ENCODE results near the gene LRCH1. TPM values are rescaled to one million over a fixed set of nuclear protein-coding genes. Genes with fewer than 3 reads are reported as not detected.

LRCH1 gene
- total RNA-seq, 1 donor: 6.9 TPM

- Histone ChIP-seq H3K27ac (ENCODE audit: low read depth, low read length) (no peak overlapping the region), H3K36me3 (ENCODE audit: insufficient read depth, low read length) (peaks cover 56% of the 10 kb centered on the region), H4K20me1 (ENCODE audit: insufficient read depth, low read length) (peaks cover 2% of the 10 kb centered on the region), H3K4me2 (ENCODE audit: insufficient read depth, low read length) (no peak overlapping the region), H3K4me3 (ENCODE audit: insufficient read depth, low read length) (no peak overlapping the region), H3K4me1 (ENCODE audit: insufficient read depth, low read length) (peaks cover 11% of the 10 kb centered on the region), H3K9me3 (ENCODE audit: low read depth, low read length) (no peaks in the 10 kb centered on the region), H2AFZ (ENCODE audit: low read length) (no peak overlapping the region), H3K79me2 (ENCODE audit: insufficient read depth, low read length) (peaks cover 2% of the 10 kb centered on the region), H3K27me3 (ENCODE audit: insufficient read depth, low read length) (no peaks in the 10 kb centered on the region)
- DNase-seq (ENCODE audit: insufficient read length, low spot score, missing footprints): no peak
- TF ChIP-seq, protein P1, sequence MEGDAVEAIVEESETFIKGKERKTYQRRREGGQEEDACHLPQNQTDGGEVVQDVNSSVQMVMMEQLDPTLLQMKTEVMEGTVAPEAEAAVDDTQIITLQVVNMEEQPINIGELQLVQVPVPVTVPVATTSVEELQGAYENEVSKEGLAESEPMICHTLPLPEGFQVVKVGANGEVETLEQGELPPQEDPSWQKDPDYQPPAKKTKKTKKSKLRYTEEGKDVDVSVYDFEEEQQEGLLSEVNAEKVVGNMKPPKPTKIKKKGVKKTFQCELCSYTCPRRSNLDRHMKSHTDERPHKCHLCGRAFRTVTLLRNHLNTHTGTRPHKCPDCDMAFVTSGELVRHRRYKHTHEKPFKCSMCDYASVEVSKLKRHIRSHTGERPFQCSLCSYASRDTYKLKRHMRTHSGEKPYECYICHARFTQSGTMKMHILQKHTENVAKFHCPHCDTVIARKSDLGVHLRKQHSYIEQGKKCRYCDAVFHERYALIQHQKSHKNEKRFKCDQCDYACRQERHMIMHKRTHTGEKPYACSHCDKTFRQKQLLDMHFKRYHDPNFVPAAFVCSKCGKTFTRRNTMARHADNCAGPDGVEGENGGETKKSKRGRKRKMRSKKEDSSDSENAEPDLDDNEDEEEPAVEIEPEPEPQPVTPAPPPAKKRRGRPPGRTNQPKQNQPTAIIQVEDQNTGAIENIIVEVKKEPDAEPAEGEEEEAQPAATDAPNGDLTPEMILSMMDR (IDR thresholded peaks at IDR 0.05; ENCODE audit: extremely low read depth, low read depth, low read length): no peak
Observed at GRCh38 chr13:46782691-46783090, 229.7 kb downstream of the LRCH1 start.

DNA sequence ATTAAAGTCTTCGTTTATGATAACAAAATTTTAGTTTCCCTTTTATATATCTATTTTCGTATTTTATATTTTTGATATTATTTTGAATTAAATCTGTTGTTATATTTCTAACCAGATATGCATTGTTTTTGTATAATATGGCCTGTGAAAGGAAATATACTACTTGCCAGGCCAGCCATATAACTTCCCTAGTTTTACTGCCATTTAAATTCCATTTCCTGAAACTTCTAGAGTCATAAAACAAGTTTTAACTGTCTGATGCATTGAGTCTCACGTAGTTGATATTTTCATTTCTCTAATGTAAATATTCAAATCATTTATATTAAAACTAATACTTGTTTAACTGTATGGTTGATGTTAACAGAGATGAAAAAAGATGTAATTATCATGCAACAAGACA, 230.5 kb downstream of the LRCH1 start:
- Histone ChIP-seq H3K79me2 (ENCODE audit: insufficient read depth, low read length) (peaks cover 2% of the 10 kb centered on the region), H3K4me3 (ENCODE audit: insufficient read depth, low read length) (no peak overlapping the region), H3K4me1 (ENCODE audit: insufficient read depth, low read length) (peaks cover 7% of the 10 kb centered on the region), H3K9me3 (ENCODE audit: low read depth, low read length) (no peaks in the 10 kb centered on the region), H4K20me1 (ENCODE audit: insufficient read depth, low read length) (no peaks in the 10 kb centered on the region), H3K4me2 (ENCODE audit: insufficient read depth, low read length) (no peak overlapping the region), H3K36me3 (ENCODE audit: insufficient read depth, low read length) (peaks cover 61% of the 10 kb centered on the region), H2AFZ (ENCODE audit: low read length) (no peak overlapping the region), H3K27ac (ENCODE audit: low read depth, low read length) (no peak overlapping the region), H3K27me3 (ENCODE audit: insufficient read depth, low read length) (no peaks in the 10 kb centered on the region)
- TF ChIP-seq, protein P1 (IDR thresholded peaks at IDR 0.05; ENCODE audit: extremely low read depth, low read depth, low read length): no peak
- no peak for DNase-seq (ENCODE audit: insufficient read length, low spot score, missing footprints)

DNA sequence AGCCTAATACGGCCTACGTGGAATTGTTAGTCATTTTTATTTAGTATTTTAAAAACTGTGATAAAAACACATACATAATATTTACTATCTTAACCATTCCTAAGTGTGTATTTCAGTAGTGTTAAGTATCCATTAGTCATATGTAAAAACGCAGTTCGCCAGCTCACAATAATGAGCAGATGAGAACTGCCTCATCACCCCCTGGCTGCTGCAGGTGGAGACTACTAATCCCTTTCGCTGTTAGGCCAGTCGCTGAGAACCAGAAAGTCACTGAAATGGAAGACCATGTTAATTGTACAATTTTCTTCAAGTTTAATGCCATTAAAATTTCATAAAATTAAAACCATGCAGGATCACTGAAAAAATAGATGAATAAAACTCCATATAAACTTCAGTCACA, 242.4 kb downstream of the LRCH1 start:
- no peak overlapping the region for H3K4me3 ChIP-seq (ENCODE audit: insufficient read depth, low read length)
- H4K20me1 ChIP-seq (ENCODE audit: insufficient read depth, low read length): peaks cover 3% of the 10 kb centered on the region
- TF ChIP-seq, protein P1 (IDR thresholded peaks at IDR 0.05; ENCODE audit: extremely low read depth, low read depth, low read length): no peak
- no peaks in the 10 kb centered on the region for H3K27me3 ChIP-seq (ENCODE audit: insufficient read depth, low read length)
- peaks cover 20% of the 10 kb centered on the region for H3K4me1 ChIP-seq (ENCODE audit: insufficient read depth, low read length)
- peak overlapping the region; percentile 96 for H3K4me2 ChIP-seq (ENCODE audit: insufficient read depth, low read length)
- peaks cover 46% of the 10 kb centered on the region for H3K79me2 ChIP-seq (ENCODE audit: insufficient read depth, low read length)
- DNase-seq (ENCODE audit: insufficient read length, low spot score, missing footprints): no peak
- H2AFZ ChIP-seq (ENCODE audit: low read length): no peak overlapping the region
- H3K36me3 ChIP-seq (ENCODE audit: insufficient read depth, low read length): peaks cover 12% of the 10 kb centered on the region
- H3K9me3 ChIP-seq (ENCODE audit: low read depth, low read length): no peaks in the 10 kb centered on the region
- H3K27ac ChIP-seq (ENCODE audit: low read depth, low read length): no peak overlapping the region

- Histone ChIP-seq H3K4me2 (ENCODE audit: insufficient read depth, low read length) (peak overlapping the region; percentile 96), H3K36me3 (ENCODE audit: insufficient read depth, low read length) (peaks cover 4% of the 10 kb centered on the region), H2AFZ (ENCODE audit: low read length) (peak overlapping the region; percentile 99), H4K20me1 (ENCODE audit: insufficient read depth, low read length) (peaks cover 3% of the 10 kb centered on the region), H3K9me3 (ENCODE audit: low read depth, low read length) (no peaks in the 10 kb centered on the region), H3K4me3 (ENCODE audit: insufficient read depth, low read length) (peak overlapping the region; percentile 91), H3K27ac (ENCODE audit: low read depth, low read length) (peak overlapping the region; percentile 93), H3K79me2 (ENCODE audit: insufficient read depth, low read length) (peaks cover 41% of the 10 kb centered on the region), H3K27me3 (ENCODE audit: insufficient read depth, low read length) (no peaks in the 10 kb centered on the region), H3K4me1 (ENCODE audit: insufficient read depth, low read length) (peaks cover 20% of the 10 kb centered on the region)
- TF ChIP-seq, protein P1 (IDR thresholded peaks at IDR 0.05; ENCODE audit: extremely low read depth, low read depth, low read length): no peak
- no peak for DNase-seq (ENCODE audit: insufficient read length, low spot score, missing footprints)
Observed at GRCh38 chr13:46796129-46796514, 243.2 kb downstream of the LRCH1 start.
